ENCODE results near the gene MISP. TPM values are rescaled to one million over a fixed set of nuclear protein-coding genes. Genes with fewer than 3 reads are reported as not detected.

The MISP gene
- total RNA-seq, 1 donor from 2014 or later, result 105 TPM

- FAIRE-seq (no peak), DNase-seq (ENCODE audit: low read depth) (no peak)
- TF ChIP-seq, protein P1, sequence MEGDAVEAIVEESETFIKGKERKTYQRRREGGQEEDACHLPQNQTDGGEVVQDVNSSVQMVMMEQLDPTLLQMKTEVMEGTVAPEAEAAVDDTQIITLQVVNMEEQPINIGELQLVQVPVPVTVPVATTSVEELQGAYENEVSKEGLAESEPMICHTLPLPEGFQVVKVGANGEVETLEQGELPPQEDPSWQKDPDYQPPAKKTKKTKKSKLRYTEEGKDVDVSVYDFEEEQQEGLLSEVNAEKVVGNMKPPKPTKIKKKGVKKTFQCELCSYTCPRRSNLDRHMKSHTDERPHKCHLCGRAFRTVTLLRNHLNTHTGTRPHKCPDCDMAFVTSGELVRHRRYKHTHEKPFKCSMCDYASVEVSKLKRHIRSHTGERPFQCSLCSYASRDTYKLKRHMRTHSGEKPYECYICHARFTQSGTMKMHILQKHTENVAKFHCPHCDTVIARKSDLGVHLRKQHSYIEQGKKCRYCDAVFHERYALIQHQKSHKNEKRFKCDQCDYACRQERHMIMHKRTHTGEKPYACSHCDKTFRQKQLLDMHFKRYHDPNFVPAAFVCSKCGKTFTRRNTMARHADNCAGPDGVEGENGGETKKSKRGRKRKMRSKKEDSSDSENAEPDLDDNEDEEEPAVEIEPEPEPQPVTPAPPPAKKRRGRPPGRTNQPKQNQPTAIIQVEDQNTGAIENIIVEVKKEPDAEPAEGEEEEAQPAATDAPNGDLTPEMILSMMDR (IDR thresholded peaks at IDR 0.05; ENCODE audit: insufficient read depth, low read length, severe bottlenecking), result no peak
- Histone ChIP-seq H3K36me3 (ENCODE audit: control insufficient read depth, insufficient read depth, low read length) (peaks cover 57% of the 10 kb centered on the region), H3K27me3 (ENCODE audit: control insufficient read depth, insufficient read depth, low read length) (no peaks in the 10 kb centered on the region), H3K4me3 (ENCODE audit: low read depth, low read length) (no peak overlapping the region)
Measured at GRCh38 chr19:805166-805551, 54.2 kb downstream of the MISP start.

DNA sequence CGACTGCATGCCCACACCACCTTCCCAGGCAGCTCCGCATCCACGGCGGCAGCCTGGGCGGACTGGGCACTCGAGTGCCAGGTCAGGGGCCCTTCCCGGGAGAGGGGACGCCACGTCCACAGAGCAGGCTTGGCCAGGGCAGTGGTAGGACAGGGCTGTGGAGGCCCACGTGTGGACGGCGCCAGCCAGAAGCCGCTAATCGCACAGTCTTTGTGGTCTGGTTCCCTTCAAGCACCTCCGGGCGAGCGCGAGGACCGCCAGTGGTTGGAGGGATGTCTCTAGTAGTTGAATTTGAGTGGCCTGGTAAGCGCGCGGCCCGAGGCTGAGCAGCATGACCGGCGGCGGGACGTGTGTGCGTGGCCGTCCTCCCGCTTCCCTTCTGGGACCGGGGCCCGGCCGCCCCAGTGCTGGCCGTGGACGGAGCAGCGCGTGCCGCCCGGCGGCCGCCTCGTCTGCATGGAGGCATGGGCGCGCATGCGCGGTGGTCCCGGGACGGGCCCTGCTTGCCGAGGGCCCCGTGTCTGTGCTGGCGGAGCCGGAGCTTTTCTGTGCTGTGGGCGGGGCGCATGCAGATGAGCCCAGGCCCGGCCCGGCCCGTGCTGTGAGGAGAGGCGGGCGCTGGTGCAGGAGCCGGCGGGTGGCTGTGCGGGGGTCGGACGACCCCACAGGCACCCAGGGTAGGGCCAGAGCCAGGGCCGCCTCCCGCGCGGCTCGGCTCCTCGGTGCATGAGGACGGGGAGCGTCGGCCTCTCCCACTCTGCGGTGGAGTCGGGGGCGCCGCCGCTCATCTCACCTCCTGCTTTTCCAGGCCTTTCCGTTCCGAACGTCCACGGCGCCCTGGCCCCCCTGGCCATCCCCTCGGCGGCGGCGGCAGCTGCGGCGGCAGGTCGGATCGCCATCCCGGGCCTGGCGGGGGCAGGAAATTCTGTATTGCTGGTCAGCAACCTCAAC, 55.0 kb downstream of the MISP start:
- H3K4me3 ChIP-seq (ENCODE audit: low read depth, low read length), result no peak overlapping the region
- H3K36me3 ChIP-seq (ENCODE audit: control insufficient read depth, insufficient read depth, low read length), result peaks cover 53% of the 10 kb centered on the region
- H3K27me3 ChIP-seq (ENCODE audit: control insufficient read depth, insufficient read depth, low read length), result no peaks in the 10 kb centered on the region
- DNase-seq (ENCODE audit: low read depth) (no peak), FAIRE-seq (no peak)
- TF ChIP-seq, protein P1 (IDR thresholded peaks at IDR 0.05; ENCODE audit: insufficient read depth, low read length, severe bottlenecking), result no peak

DNA sequence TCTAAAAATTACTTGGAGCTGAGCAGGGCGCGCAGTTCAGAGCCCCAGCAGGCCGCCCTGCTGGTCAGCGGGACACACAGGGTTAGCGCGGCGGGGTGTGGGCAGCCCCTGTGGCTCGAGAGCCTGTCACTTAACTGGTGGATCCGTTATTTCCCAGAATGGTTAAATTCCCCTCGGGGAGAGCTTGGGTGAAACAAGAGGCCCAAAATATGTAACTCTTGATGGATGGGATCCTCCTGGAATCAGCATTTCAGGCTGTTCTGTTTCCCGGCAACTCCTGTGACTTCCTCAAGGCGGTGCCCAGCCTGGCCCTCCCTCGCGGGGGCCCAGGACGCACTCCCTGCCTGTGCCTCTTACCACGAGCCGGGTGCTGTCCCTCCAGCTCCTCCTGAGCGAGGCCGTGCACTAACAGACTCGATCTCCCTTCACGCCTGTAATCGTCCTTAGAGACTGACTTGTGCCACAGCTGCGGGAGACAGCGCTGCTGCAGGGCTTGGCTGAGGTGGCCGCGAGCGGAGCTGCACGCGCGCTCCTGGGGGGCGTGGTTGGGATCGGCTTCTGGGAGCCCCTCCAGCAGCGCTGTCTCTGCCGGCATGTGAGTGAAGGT, 56.0 kb downstream of the MISP start:
- DNase-seq (ENCODE audit: low read depth) (no peak), FAIRE-seq (no peak)
- H3K4me3 ChIP-seq (ENCODE audit: low read depth, low read length), result no peak overlapping the region
- TF ChIP-seq, protein P1 (IDR thresholded peaks at IDR 0.05; ENCODE audit: insufficient read depth, low read length, severe bottlenecking), result no peak
- peaks cover 46% of the 10 kb centered on the region for H3K36me3 ChIP-seq (ENCODE audit: control insufficient read depth, insufficient read depth, low read length)
- H3K27me3 ChIP-seq (ENCODE audit: control insufficient read depth, insufficient read depth, low read length), result no peaks in the 10 kb centered on the region

- Histone ChIP-seq H3K4me3 (ENCODE audit: low read depth, low read length) (no peak overlapping the region), H3K27me3 (ENCODE audit: control insufficient read depth, insufficient read depth, low read length) (no peaks in the 10 kb centered on the region), H3K36me3 (ENCODE audit: control insufficient read depth, insufficient read depth, low read length) (peaks cover 43% of the 10 kb centered on the region)
- FAIRE-seq (no peak), DNase-seq (ENCODE audit: low read depth) (no peak)
- TF ChIP-seq, protein P1 (IDR thresholded peaks at IDR 0.05; ENCODE audit: insufficient read depth, low read length, severe bottlenecking), result no peak
Measured at GRCh38 chr19:807627-808422, 56.9 kb downstream of the MISP start.

DNA sequence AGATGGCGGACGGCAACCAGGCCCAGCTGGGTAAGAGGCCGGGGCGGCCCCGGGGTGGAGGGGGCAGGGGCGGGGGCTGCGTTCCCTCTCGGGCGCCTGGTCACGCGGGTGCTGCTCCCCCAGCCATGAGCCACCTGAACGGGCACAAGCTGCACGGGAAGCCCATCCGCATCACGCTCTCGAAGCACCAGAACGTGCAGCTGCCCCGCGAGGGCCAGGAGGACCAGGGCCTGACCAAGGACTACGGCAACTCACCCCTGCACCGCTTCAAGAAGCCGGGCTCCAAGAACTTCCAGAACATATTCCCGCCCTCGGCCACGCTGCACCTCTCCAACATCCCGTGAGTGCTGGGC, 57.5 kb downstream of the MISP start:
- no peaks in the 10 kb centered on the region for H3K27me3 ChIP-seq (ENCODE audit: control insufficient read depth, insufficient read depth, low read length)
- TF ChIP-seq, protein P1 (IDR thresholded peaks at IDR 0.05; ENCODE audit: insufficient read depth, low read length, severe bottlenecking), result no peak
- no peak overlapping the region for H3K4me3 ChIP-seq (ENCODE audit: low read depth, low read length)
- H3K36me3 ChIP-seq (ENCODE audit: control insufficient read depth, insufficient read depth, low read length), result peaks cover 39% of the 10 kb centered on the region
- FAIRE-seq, result no peak
- no peak for DNase-seq (ENCODE audit: low read depth)
